ENCODE data around the gene URI1. TPM values are rescaled to one million over a fixed set of nuclear protein-coding genes. Genes with fewer than 3 reads are reported as not detected.

URI1 gene
- total RNA-seq, 1 donor from 2014 or later, result 21.3 TPM

GRCh38 chr19:29969891-29970290 lies 27.9 kb downstream of the URI1 start:
- no peak for DNase-seq (ENCODE audit: low read depth in 2 of 2)

- DNase-seq (ENCODE audit: low read depth in 2 of 2), result no peak
Measured at GRCh38 chr19:29971002-29971401, 29.0 kb downstream of the URI1 start.

GRCh38 chr19:29971648-29972047 lies 29.6 kb downstream of the URI1 start:
- DNase-seq (ENCODE audit: low read depth in 2 of 2), result no peak

DNA sequence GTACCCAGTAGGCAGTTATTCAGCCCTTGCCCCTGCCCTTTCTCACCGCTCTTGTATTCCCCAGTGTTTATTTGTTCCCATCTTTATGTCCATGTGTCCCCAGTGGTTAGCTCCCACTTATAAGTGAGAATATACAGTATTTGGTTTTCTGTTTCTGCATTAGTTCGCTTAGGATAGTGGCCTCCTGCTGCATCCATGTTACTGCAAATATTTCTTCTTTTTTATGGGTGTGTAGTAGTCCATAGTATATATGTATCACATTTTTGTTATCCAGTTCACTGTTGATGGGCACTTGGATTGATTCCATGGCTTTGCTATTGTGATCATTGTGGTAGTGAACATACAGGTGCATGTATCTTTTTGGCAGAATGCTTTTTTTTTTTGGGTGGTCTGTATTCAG lies 32.7 kb downstream of the URI1 start:
- DNase-seq (ENCODE audit: low read depth in 2 of 2), result no peak

DNA sequence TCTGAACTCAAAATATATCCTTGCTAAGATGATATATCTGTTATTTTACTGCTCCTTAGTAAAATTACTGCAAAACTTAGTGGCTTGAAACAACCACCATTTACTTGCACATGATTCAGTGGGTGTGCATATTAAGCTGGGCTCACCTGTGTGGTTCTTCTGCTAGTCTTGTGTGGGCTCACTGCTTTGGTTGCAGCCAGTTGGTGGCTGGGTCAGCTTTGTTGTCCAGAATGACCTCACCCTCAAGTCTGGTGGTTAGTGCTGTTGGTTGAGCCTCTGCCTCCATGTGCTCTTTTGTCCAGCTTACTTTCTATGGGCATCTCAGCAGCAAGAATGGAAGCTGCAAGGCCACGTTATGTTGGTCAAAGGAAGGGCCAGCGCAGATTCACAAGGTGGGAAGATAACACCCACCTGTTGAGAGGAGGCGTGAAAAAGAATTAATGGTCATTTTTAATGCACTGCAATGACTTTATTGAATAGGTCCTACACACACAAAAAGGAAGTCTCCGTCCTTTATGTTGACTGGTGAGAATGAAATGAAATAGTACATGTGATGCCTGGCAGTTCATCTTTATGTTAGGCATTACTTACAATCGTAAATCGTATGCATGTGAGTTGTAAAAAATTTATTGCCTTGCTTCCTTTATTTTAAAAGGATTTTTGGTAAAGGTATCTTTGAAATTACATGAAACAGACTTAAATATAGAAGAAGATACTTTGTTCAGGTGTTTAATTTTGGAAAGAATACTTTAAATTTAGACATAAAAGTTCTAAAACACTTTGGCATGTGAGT lies 34.3 kb downstream of the URI1 start:
- no peak for DNase-seq (ENCODE audit: low read depth in 2 of 2)

- no peak for DNase-seq (ENCODE audit: low read depth in 2 of 2)
Measured at GRCh38 chr19:29978080-29978479, 36.0 kb downstream of the URI1 start.

- no peak for DNase-seq (ENCODE audit: low read depth in 2 of 2)
Measured at GRCh38 chr19:29983568-29983967, 41.5 kb downstream of the URI1 start.

DNA sequence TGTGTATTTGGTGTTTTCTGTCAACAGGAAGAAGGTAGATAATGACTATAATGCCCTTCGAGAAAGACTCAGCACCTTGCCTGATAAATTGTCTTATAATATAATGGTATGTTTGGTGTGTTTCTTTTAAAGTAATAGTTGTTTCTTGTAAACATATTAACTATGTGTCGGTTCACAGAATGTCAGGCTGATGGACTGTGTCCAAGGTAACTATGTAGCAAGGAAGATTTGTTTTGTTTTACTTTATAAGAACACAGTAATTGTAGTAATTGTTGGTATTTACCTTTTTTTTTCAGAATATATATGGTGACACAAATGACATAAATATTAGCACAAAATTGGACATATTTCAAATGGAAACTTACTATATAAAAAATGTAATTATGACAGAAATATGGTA lies 43.2 kb downstream of the URI1 start:
- no peak for DNase-seq (ENCODE audit: low read depth in 2 of 2)

DNA sequence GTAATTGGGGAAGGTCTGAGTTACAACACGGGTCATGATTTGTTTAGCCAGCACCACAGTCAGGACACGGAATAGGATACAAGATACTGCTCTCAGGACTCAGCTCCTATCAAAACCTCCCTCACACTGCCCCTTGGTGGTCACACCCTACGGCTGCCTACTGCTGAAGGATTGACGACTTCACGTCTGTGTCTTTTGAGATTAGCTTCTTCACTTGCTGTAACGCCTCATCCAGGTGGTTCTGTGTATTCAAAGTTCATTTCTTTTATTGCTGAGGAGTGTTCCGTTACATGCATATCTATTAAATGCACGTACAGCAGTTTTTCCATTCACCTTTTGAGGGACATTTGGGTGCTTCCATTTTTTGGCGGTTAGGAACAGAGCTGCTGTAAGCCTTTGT lies 46.3 kb downstream of the URI1 start:
- no peak for DNase-seq (ENCODE audit: low read depth in 2 of 2)

DNA sequence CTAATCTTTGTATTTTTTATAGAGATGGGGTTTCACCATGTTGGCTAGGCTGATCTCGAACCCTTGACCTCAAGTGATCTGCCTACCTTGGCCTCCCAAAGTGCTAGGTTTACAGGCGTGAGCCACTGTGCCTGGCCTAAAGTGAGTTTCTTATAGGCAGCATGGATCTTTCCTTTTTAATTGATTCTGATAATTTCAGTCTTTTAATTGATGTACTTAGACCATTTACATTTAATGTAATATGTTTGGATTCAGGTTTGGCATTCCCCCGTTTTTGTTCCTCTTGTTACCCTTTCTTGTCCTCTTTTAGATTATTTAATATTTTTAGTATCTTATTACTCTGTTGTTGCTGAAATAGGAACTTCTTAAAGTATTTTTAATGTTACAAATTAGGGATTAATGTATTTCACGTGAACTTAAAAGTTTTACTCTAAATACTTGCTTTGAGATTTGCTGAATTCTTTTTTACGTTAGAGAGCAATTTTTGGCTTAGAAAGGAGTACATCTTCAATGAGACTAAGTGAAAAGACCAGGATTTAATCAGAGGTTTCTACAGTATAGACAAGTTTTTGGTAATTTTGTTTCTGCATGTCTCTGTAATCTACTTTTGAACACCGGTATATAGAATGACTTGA lies 50.3 kb downstream of the URI1 start:
- DNase-seq (ENCODE audit: low read depth in 2 of 2), result no peak

- DNase-seq (ENCODE audit: low read depth in 2 of 2), result no peak
Measured at GRCh38 chr19:29999490-29999889, 57.5 kb downstream of the URI1 start.

DNA sequence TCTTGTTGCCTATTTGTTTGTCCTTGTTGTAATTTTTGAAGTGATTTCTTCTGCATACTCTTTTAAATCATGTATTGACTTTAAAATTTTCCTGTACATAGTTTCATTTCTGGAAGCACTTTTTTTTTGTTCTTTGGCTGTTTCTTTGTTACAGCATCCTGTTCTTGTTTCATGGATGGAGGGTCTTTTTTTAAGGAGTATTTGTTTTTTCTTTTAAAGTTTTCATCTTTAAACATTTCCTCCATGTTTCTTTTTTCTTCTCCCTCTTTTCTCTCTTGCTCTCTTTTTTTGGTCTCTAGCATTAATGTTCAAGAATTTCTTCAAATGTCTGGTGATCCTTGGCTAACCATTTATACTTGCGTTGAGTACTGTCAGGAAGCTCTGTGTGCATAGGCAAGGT lies 58.8 kb downstream of the URI1 start:
- no peak for DNase-seq (ENCODE audit: low read depth in 2 of 2)

GRCh38 chr19:30001301-30001700 lies 59.3 kb downstream of the URI1 start:
- DNase-seq (ENCODE audit: low read depth in 2 of 2), result no peak

DNA sequence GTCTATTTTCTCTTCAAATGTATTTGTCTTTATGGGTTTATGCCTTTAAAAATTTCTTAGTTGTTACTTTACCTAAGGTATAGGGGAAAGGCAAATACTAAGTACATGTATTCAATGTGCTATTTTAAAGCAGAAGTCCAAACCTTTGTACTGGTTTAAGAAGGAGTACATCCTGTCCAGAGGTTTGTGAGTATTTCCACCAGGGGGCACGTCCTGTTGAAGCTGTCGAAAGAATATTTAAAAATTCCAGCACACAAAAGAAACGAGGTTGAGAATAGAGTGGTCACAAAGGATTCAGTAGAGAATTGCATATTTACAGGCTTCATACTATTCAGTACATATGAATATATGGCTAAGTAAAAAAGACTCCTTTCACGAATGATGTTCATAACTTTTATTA lies 59.8 kb downstream of the URI1 start:
- DNase-seq (ENCODE audit: low read depth in 2 of 2), result peak in 1 of 2 donors; percentile 27

DNA sequence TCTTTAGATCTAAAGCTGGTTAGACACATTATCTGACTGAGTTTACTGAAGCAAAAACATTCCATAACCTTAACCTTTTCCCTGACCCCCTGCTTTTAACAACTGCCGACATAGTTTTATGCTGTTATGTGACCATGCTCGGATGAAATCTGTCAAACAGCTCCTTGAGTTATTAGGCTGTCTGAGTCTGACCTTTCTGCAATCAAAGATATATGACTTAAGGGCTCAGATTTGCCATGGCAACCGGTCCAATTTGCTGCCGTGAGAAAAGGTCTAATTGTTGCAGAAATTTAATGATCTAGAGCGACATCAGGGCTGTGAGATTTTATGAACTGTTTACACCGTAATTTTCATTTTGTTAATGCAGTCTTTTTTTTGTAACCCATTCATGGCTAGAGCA lies 61.8 kb downstream of the URI1 start:
- no peak for DNase-seq (ENCODE audit: low read depth in 2 of 2)

- no peak for DNase-seq (ENCODE audit: low read depth in 2 of 2)
Measured at GRCh38 chr19:30004403-30004802, 62.4 kb downstream of the URI1 start.

GRCh38 chr19:30006207-30006606 lies 64.2 kb downstream of the URI1 start:
- DNase-seq (ENCODE audit: low read depth in 2 of 2), result no peak

- no peak for DNase-seq (ENCODE audit: low read depth in 2 of 2)
Measured at GRCh38 chr19:30008169-30008568, 66.1 kb downstream of the URI1 start.

- DNase-seq (ENCODE audit: low read depth in 2 of 2), result no peak
Measured at GRCh38 chr19:30009013-30009412, 67.0 kb downstream of the URI1 start.

DNA sequence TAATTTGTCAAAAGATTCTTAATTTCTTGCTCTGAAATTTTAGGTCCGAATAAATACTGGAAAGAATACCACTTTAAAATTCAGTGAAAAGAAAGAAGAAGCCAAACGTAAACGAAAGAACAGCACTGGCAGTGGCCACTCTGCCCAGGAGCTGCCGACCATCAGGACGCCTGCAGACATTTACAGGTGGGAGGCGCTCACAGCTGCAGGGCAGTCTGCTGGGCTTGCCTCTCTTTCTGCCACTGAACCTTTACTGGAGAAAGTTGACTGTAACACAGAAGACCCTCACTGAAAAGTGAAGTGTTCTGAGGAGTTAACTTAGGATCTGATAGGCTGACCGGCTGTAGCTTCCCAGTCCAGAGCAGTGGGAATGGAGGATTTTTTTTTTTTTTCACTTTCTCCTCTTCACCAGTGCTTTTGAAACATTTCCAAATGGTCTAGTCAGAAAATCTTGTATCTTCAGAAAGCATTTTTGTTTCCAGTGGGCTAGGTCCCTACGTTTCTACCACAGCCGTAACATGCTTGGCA lies 69.1 kb downstream of the URI1 start:
- DNase-seq (ENCODE audit: low read depth in 2 of 2), result peak in 1 of 2 donors; percentile 23

GRCh38 chr19:30014770-30015169 lies 72.7 kb downstream of the URI1 start:
- DNase-seq (ENCODE audit: low read depth in 2 of 2), result no peak

GRCh38 chr19:30017172-30017571 lies 75.1 kb downstream of the URI1 start:
- DNase-seq (ENCODE audit: low read depth in 2 of 2), result no peak

DNA sequence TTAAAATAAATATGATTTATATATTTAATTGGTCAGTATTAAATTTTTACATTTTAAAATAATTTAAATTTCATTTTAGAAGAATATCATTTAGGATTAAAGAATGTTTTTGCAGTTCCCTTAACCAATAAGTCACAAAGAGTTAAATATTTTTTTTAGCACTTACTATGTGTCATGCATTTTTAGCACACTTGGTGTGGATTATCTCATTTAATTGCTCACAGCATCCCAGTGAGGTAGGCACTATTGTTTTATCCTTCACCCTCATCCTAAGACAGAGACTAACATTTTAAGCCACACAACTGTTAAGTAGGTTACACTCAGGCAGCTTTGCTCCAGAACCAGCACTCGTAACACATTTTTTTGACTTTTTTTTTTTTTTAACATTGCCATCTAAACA lies 78.2 kb downstream of the URI1 start:
- no peak for DNase-seq (ENCODE audit: low read depth in 2 of 2)

Measured in dermis microvascular lymphatic vessel endothelial cell (primary cell).